ENCODE data around the gene PLEK2.

PLEK2 gene

GRCh38 chr14:67371247-67372148 lies 40.5 kb downstream of the PLEK2 start:
- no peak for DNase-seq (ENCODE audit: low read depth)
- no peak overlapping the region for H3K4me3 ChIP-seq (ENCODE audit: low read depth, low read length)
- TF ChIP-seq CTCF (IDR thresholded peaks at IDR 0.05; ENCODE audit: low read depth, low read length, missing control alignments) = no peak
- in situ Hi-C loops (cut with HindIII; ENCODE audit: low sequenced_read_pairs) = no loop called here

GRCh38 chr14:67370830-67371229 lies 41.1 kb downstream of the PLEK2 start:
- H3K4me3 ChIP-seq (ENCODE audit: low read depth, low read length) = no peak overlapping the region
- DNase-seq (ENCODE audit: low read depth) = no peak
- TF ChIP-seq CTCF (IDR thresholded peaks at IDR 0.05; ENCODE audit: low read depth, low read length, missing control alignments) = no peak
- in situ Hi-C loops (cut with HindIII; ENCODE audit: low sequenced_read_pairs) = no loop called here

- H3K4me3 ChIP-seq (ENCODE audit: low read depth, low read length) = no peak overlapping the region
- TF ChIP-seq CTCF (IDR thresholded peaks at IDR 0.05; ENCODE audit: low read depth, low read length, missing control alignments) = no peak
- no peak for DNase-seq (ENCODE audit: low read depth)
- in situ Hi-C loops (cut with HindIII; ENCODE audit: low sequenced_read_pairs) = no loop called here
Measured at GRCh38 chr14:67365476-67365875, 46.5 kb downstream of the PLEK2 start.

- no peak for DNase-seq (ENCODE audit: low read depth)
- no peak for TF ChIP-seq CTCF (IDR thresholded peaks at IDR 0.05; ENCODE audit: low read depth, low read length, missing control alignments)
- H3K4me3 ChIP-seq (ENCODE audit: low read depth, low read length) = peak overlapping the region; percentile 65
- in situ Hi-C loops (cut with HindIII; ENCODE audit: low sequenced_read_pairs) = no loop called here
Measured at GRCh38 chr14:67360470-67361206, 51.3 kb downstream of the PLEK2 start.

GRCh38 chr14:67359775-67360469 lies 52.0 kb downstream of the PLEK2 start, which contains the start of the genes ATP6V1D and EIF2S1:
TSS of gene ATP6V1D (minus strand) at chr14:67359804. CDS start at chr14:67359698, 106 bp downstream.
TSS of gene EIF2S1 (plus strand) at chr14:67360328. CDS start at chr14:67364768, 4,440 bp downstream.
- peak; percentile 96 for TF ChIP-seq CTCF (IDR thresholded peaks at IDR 0.05; ENCODE audit: low read depth, low read length, missing control alignments)
- in situ Hi-C loops (cut with HindIII; ENCODE audit: low sequenced_read_pairs) = no loop called here
- DNase-seq (ENCODE audit: low read depth) = peak; percentile 97
- peak within 1 kb of the TSS; percentile 65 for H3K4me3 ChIP-seq (ENCODE audit: low read depth, low read length)

Measured in astrocyte of the cerebellum (primary cell).